Measurements from ENCODE around the gene DIAPH3.
A peak's percentile ranks its signal among the peaks of the same experiment; 100 is the strongest.

Gene DIAPH3

DNA sequence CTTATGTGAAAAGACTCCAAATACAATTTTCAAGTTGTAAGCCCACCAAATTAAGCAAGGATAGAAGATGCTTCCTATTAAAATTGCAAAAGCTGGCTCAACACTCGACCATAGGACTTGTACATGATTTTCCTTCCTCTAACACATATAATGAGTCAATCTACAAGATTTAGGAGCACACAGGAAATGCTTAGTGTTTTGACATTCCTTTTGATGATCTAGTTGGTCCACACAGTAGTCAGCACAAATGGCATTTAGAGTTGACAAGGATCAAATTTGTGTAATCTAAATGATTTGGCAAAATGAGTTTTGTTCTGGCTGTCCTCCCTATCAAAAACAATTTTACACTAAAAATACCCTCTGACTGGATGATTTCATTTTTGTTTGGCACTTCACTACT, 340.2 kb downstream of the DIAPH3 start:
- intact Hi-C loops (cut with DNase I) = no loop called here
- no peak for DNase-seq

DNA sequence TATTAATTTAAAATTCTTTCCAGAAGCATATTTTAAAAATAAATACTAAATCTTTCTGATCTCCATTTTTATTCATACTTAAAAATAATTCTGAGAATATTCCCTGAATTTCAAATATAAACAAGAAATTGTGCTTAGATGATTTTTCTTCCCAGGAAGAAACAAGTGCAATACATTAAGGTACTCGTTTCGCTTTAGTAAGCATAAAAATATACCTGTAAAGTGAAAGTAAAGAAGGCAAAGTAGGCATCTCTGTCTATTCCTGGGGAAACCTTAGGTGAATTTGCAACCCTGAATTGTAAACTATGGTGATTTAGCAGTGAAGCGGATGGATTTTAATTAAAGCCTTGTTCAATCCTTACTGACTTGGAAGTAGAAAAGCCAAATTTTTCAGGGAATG, 354.2 kb downstream of the DIAPH3 start:
- intact Hi-C loops (cut with DNase I) = no loop called here
- no peak for DNase-seq

DNA sequence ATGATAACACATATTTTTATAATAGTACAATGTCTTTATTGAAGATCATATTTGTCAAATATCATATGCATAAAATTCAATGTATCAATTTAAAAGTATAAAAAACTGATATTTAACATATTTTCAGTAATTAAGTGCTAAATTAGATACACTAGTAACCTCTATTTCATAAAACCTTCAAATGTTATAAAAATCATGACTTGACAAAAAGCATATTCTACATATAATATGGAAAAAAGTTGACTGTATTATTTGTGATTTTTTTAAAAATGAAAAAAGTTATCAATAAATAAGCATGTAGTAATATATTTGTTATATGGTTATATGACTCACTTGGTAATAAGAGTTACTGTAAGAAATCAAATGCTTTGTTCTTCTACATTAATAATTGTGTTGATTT, 356.9 kb downstream of the DIAPH3 start:
- intact Hi-C loops (cut with DNase I) = no loop called here
- DNase-seq = no peak

- intact Hi-C loops (cut with DNase I) = no loop called here
- no peak for DNase-seq
Observed at GRCh38 chr13:59801107-59801880, 362.4 kb downstream of the DIAPH3 start.

DNA sequence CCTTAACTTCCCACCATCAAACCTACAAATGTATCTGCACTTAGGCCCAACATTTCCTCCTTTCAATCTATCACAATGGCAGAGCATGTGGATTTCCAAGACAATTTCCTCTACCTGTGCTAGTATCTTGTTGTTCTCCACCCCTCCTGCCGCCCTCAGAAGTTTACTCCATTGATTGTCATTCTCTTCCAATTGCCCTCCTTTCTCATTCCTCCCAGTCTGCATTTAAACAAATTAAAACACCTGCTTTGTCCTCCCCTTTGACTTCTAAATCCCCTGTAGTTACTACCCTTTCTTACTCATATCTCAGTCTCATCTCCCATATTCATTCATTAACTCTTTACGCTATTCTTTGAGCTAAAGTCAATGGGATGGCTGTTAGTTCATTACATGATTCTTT, 370.6 kb downstream of the DIAPH3 start:
- no peak for DNase-seq
- intact Hi-C loops (cut with DNase I) = no loop called here

- DNase-seq = no peak
- intact Hi-C loops (cut with DNase I) = no loop called here
Observed at GRCh38 chr13:59790626-59791025, 373.1 kb downstream of the DIAPH3 start.

- intact Hi-C loops (cut with DNase I) = no loop called here
- no peak for DNase-seq
Observed at GRCh38 chr13:59789558-59789957, 374.2 kb downstream of the DIAPH3 start.

GRCh38 chr13:59787679-59788078, 376.0 kb downstream of the DIAPH3 start:
- intact Hi-C loops (cut with DNase I) = no loop called here

GRCh38 chr13:59782696-59783095, 381.0 kb downstream of the DIAPH3 start:
- intact Hi-C loops (cut with DNase I) = no loop called here
- no peak for DNase-seq

More at GRCh38 chr13:59787679-59788078, 376.0 kb downstream of the DIAPH3 start:
- no peak for DNase-seq

DNA sequence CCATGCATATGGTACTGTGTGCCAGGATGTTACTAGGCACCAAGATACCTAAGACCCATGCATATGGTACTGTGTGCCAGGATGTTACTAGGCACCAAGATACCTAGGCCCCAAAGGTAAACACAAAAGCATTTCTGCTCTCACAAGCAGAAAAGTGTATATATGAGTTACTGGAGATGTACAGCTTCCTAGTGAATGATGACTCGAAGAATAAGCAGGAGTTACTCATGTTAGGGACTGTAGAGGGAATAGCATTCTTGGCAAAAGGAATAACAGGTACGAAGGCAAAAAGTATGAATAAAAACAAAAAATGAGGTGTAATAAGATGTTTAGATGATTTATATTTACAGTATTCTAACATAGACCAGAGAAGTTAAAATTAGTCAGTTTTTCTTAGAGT, 383.7 kb downstream of the DIAPH3 start:
- DNase-seq = no peak
- intact Hi-C loops (cut with DNase I) = no loop called here

DNA sequence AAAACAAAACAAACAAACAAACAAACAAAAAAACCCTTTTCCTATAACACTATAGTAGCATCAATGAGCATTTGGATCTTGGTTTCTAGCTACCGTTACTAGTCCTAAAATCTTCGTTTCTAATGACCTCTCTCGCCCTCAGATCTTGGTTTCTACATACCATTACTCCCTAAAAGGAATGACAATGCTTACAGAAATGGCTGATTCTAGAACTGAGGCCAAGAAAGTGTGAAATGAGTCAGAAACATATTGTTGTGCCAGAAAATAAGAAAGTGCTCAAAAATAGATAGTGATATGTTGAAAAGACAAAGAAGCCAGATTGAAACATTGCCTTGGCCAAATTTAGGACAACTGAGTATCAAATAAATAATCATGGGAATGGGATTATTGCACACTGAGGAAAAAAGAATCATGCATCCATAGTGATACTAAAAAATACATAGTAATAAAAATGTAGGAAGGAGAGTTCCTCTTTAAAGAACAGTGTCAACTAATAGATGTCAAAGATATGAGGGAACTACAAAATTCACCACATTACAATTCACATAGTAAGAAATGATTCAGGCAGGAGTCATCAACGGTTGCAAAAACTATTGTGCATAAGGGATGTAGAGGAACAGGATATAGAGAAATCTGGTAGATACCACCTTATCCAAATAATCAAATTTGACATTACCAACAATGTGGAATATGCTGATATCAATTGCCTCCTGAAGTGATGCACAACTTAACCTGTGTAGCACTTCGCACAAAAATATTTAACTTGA, 386.6 kb downstream of the DIAPH3 start:
- DNase-seq = no peak
- intact Hi-C loops (cut with DNase I) = no loop called here

DNA sequence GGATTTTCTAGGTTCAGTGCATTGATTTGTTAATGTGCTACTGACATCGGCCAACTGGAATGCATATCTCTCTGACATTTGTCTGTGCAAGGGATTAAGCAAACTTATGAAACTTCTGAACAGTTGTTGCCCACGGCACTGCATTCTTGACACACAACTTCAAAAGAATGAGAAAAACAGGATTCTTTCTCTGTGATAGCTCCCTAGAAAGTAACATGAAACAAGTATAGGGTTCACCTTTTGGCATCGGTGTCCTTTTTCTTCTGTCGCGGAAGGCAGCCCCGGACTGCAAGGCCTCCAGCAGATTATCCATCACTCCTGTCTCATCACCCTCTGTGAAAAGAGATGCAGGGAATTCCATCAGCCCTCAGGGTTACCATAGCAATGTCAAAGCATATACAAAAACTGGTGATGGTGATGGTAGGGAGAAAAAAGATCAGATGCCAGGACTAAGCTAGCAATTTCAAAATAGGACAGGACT, 389.2 kb downstream of the DIAPH3 start:
- intact Hi-C loops (cut with DNase I) = no loop called here
- no peak for DNase-seq

DNA sequence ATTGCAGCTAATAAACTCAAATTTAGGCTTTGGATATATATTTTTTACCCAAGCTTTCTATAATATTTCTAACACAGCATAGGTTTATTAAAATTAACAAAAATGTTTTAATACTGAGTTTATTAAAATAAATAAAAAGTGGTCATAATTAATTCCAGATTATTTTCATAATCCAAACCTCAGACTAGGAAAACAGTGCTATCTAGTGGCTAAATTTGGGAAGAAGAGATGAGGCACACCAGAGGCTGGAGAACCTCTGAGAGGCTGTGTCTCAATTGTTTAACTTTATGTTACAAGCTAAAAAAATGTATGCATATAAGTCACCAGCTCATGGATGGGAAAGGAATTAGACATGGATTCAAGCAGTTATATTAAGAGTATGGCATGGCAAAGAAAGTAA, 392.5 kb downstream of the DIAPH3 start:
- intact Hi-C loops (cut with DNase I) = loop anchor here (2.0 kb wide), 1 partner anchor 136 kb away; no protein-coding TSS in a partner anchor
- no peak for DNase-seq

GRCh38 chr13:59770451-59770850, 393.3 kb downstream of the DIAPH3 start:
- no peak for DNase-seq
- intact Hi-C loops (cut with DNase I) = loop anchor here (2.0 kb wide), 1 partner anchor 136 kb away; no protein-coding TSS in a partner anchor

DNA sequence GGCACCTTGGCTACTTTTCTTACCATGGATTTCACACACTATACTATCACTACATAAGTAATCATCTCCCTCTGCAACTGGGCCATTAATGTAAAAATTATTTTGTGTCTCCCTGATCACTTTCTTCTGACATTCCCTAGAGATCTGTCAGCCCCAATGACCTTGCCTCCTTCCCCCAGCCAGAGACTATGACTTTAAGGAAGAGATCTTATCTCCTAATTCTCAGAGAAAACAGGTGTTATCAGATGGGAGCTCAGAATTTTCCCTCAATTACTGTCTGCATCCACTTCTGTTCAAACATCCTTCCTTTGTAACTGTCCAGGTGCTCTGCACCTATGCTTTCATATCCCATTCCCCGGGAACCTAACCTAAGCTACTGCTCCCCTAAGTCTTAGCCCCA, 397.5 kb downstream of the DIAPH3 start:
- DNase-seq = no peak
- intact Hi-C loops (cut with DNase I) = no loop called here

DNA sequence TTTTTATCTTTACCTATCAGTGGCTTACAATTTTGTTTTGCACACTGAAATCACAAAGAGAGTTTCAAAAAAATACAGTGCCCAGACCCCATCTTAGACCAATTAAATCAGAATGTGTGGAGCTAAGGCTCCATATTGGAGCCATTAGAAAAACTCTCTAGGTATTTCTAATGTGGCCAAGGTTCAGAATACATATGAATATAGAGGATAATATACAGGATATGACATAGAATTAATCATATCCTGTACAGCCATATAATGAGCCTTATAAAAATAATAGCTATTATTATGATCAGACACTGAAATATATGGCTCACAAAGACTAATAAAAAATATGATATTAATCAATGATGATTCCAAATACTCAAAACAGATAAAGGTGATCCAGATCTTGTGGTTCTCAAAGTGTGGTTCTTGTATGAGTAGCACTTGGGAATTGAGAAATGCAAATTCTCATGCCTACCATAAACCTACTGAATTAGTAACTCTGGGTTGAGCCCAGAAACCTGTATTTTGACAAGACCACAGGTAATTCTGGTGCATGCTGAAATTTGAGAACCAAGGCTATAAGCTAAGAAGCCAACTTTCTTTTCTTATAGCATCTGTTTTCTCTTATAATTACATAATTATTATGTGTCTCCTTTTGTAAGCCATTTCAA, 408.0 kb downstream of the DIAPH3 start:
- intact Hi-C loops (cut with DNase I) = no loop called here

DNA sequence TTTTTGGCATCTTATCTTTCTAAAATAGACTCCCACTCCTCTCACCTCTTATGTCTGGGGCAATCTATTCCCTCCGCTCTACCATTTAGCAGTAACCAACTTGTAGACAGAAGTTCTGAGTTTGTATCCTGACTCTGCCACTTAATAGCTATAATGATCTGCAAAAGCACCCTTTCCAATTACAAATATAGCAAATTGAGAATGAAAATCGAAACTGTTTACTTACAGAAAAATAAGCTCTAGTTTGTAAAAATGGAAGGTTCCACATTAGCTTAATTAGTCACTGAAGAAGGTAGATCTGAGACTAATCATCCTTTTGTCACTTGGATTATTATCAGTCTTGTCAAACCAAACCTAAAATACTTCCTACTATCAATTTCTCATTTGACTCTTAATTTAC, 409.3 kb downstream of the DIAPH3 start:
- no peak for DNase-seq
- intact Hi-C loops (cut with DNase I) = no loop called here

More for the DNA sequence above, 408.0 kb downstream of the DIAPH3 start:
- DNase-seq = no peak

- DNase-seq = peak; percentile 21 to 95 (median 69)
Observed at GRCh38 chr13:59750860-59751259, 412.9 kb downstream of the DIAPH3 start.

GRCh38 chr13:59748046-59748445, 415.7 kb downstream of the DIAPH3 start:
- intact Hi-C loops (cut with DNase I) = no loop called here
- DNase-seq = no peak

More at GRCh38 chr13:59750860-59751259, 412.9 kb downstream of the DIAPH3 start:
- intact Hi-C loops (cut with DNase I) = no loop called here

GRCh38 chr13:59747529-59747928, 416.2 kb downstream of the DIAPH3 start:
- intact Hi-C loops (cut with DNase I) = loop anchor here (1.0 kb wide), 1 partner anchor 49 kb away; no protein-coding TSS in a partner anchor

More at GRCh38 chr13:59747529-59747928, 416.2 kb downstream of the DIAPH3 start:
- no peak for DNase-seq

All from posterior cingulate gyrus (tissue), 11 donors.